Activated naive CD8-positive, alpha-beta T cell treated with anti-CD3 and anti-CD28 coated beads, Interleukin-2, amount 50 U/mL, for 16 hours (primary cell): ENCODE measurements around the gene GSC2.

Experiments used
- DNase-seq: peaks from one replicate; pipeline ENCODE4 v3.0.0-alpha.2; 2020; ENCODE audit warnings: low read depth, low spot score

GSC2 gene

DNA sequence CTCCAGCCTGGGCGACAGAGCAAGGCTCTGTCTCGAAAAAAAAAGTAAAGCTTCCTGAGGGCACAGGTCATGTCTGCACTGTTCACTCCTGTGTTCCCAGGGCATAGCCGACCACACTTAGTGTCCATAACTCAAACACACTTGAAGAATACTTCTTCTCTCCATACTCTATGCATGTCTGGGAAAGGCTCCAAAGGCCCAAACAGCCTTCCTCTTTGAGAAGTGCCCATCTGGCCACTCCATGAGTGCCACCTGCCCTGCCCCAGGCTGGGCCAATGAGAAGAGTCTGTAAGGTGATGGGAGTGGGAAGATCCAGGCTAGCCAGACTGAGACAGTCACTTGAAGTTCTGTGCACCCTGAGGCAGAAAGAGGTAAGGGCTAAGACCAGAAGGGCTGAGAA, 52.6 kb downstream of the GSC2 start:
- DNase-seq, result no peak
